SK-N-SH (cell line): ENCODE measurements around the gene KLF13. TPM values are rescaled to one million over a fixed set of nuclear protein-coding genes. Genes with fewer than 3 reads are reported as not detected.

ENCODE experiments used
- CTCF ChIA-PET: fragments of 300-600, 350-600 bp; formaldehyde crosslinking; extraction: SDS; loops from one replicate; lab custom pipeline; 2021; lab: Yijun Ruan, JAX
- POLR2A ChIA-PET: fragments of 350-600 bp; sonication (Branson Sonifier 250); formaldehyde crosslinking; extraction: SDS; loops from one replicate; lab custom pipeline; 2020; ENCODE audit warnings: antibody characterized with exemption, inconsistent platforms; lab: Yijun Ruan, JAX
- DNase-seq: peaks from one replicate; pipeline ENCODE4 v3.0.0; 2012
- H2AFZ ChIP-seq: fragments of 200-600 bp; sonication (generic); 2 replicates; pipeline ENCODE4 v1.8.1; 2016; ENCODE audit warnings: antibody characterized with exemption, mild to moderate bottlenecking, low read depth
- H3F3A ChIP-seq: fragments of 200-600 bp; sonication (generic); replicated peaks from 2 replicates; pipeline ENCODE3; 2016; ENCODE audit warnings: antibody characterized with exemption, mild to moderate bottlenecking; ENCODE audit not compliant: insufficient read depth
- H3K27ac ChIP-seq, 2 experiments: fragments of 200-500 bp in 1 of 2; fragments of 200-600 bp in 1 of 2; sonication (Bioruptor generic) in 1 of 2; sonication (generic), shearing (Covaris generic) in 1 of 2; 2 replicates each; pipeline versions ENCODE4 v1.5.1 to v1.6.1; 2014 to 2016; ENCODE audit warnings: low read depth in 2 of 2, inconsistent platforms in 1 of 2, low read length in 1 of 2, mild to moderate bottlenecking in 1 of 2, mixed read lengths in 1 of 2
- H3K27me3 ChIP-seq: fragments of 200-600 bp; sonication (generic), shearing (Covaris generic); 2 replicates; pipeline ENCODE4 v1.6.1; 2016; ENCODE audit warnings: mixed run types; ENCODE audit not compliant: insufficient read depth
- H3K36me3 ChIP-seq, 2 experiments: fragments of 200-500 bp in 1 of 2; fragments of 200-600 bp in 1 of 2; sonication (Bioruptor generic) in 1 of 2; sonication (generic) in 1 of 2; replicated peaks in 1 of 2; 2 replicates each; pipeline versions ENCODE3 to v1.5.1; 2014 to 2016; ENCODE audit warnings: low read length in 1 of 2, mild to moderate bottlenecking in 1 of 2; ENCODE audit not compliant: insufficient read depth in 2 of 2, control insufficient read depth in 1 of 2
- H3K4me1 ChIP-seq, 2 experiments: fragments of 200-500 bp in 1 of 2; fragments of 200-600 bp in 1 of 2; sonication (Bioruptor generic) in 1 of 2; sonication (generic), shearing (Covaris generic) in 1 of 2; 2 replicates each; pipeline versions ENCODE4 v1.5.1 to v1.6.1; 2014 to 2016; ENCODE audit warnings: low read depth in 1 of 2, low read length in 1 of 2, mixed run types in 1 of 2; ENCODE audit not compliant: insufficient read depth in 2 of 2, control insufficient read depth in 1 of 2
- H3K4me2 ChIP-seq: fragments of 200-600 bp; sonication (generic), shearing (Covaris generic); 2 replicates; pipeline ENCODE4 v1.6.1; 2017; ENCODE audit warnings: mixed run types
- H3K4me3 ChIP-seq, 2 experiments: fragments of 200-500 bp in 1 of 2; fragments of 200-600 bp in 1 of 2; sonication (Bioruptor generic) in 1 of 2; sonication (generic), shearing (Covaris generic) in 1 of 2; 2 replicates each; pipeline versions ENCODE4 v1.5.1 to v1.8.1; 2014 to 2016; ENCODE audit warnings: low read depth in 2 of 2, inconsistent platforms in 1 of 2, low read length in 1 of 2, mild to moderate bottlenecking in 1 of 2, mixed read lengths in 1 of 2, moderate library complexity in 1 of 2
- H3K79me2 ChIP-seq: fragments of 200-600 bp; sonication (generic); 2 replicates; pipeline ENCODE4 v1.8.1; 2017; ENCODE audit warnings: mild to moderate bottlenecking; ENCODE audit not compliant: insufficient read depth
- H3K9ac ChIP-seq: fragments of 200-600 bp; sonication (generic); 2 replicates; pipeline ENCODE4 v1.6.1; 2017; ENCODE audit warnings: mixed run types
- H3K9me2 ChIP-seq: fragments of 200-600 bp; sonication (generic); 2 replicates; pipeline ENCODE4 v1.6.1; 2017; ENCODE audit warnings: mixed run types
- H3K9me3 ChIP-seq: fragments of 200-600 bp; sonication (generic); 2 replicates; pipeline ENCODE4 v1.6.1; 2017; ENCODE audit warnings: mixed run types, mild to moderate bottlenecking, moderate library complexity
- H4K20me1 ChIP-seq: fragments of 200-600 bp; sonication (generic); 2 replicates; pipeline ENCODE4 v1.6.1; 2017; ENCODE audit warnings: mild to moderate bottlenecking, mixed run types; ENCODE audit not compliant: insufficient read depth
- CHD2 ChIP-seq: fragments of 150-350 bp; IDR thresholded peaks from 2 replicates; pipeline ENCODE4 v1.6.1; 2018; ENCODE audit warnings: low read length; ENCODE audit not compliant: partially characterized antibody
- EZH2phosphoT487 ChIP-seq: fragments of 200-600 bp; sonication (generic); IDR thresholded peaks from 2 replicates; pipeline ENCODE4 v1.6.1; 2017; ENCODE audit warnings: low read depth, mixed run types, mild to moderate bottlenecking, antibody characterized with exemption, moderate library complexity, borderline replicate concordance
- FOSL2 ChIP-seq: IDR thresholded peaks from 2 replicates; pipeline ENCODE4 v1.4.0; 2012; ENCODE audit warnings: low read depth, mild to moderate bottlenecking, moderate library complexity, borderline replicate concordance
- NFIC ChIP-seq: IDR thresholded peaks from 2 replicates; pipeline ENCODE4 v1.4.0; 2012; ENCODE audit warnings: borderline replicate concordance
- RAD21 ChIP-seq: IDR thresholded peaks from 2 replicates; pipeline ENCODE4 v1.6.1; 2012; ENCODE audit warnings: mild to moderate bottlenecking, low read length
- RFX5 ChIP-seq: IDR thresholded peaks from 2 replicates; pipeline ENCODE4 v1.6.1; 2012; ENCODE audit warnings: mild to moderate bottlenecking, improper control_type of control experiment, low read length
- SIN3A ChIP-seq: IDR thresholded peaks from 2 replicates; pipeline ENCODE4 v1.6.1; 2012; ENCODE audit warnings: low read depth, mild to moderate bottlenecking, low read length, moderate library complexity, borderline replicate concordance
- TAF1 ChIP-seq: IDR thresholded peaks from 2 replicates; pipeline ENCODE4 v1.6.1; 2012; ENCODE audit warnings: low read depth, mild to moderate bottlenecking, low read length, moderate library complexity, borderline replicate concordance
- TEAD4 ChIP-seq: IDR thresholded peaks from 2 replicates; pipeline ENCODE4 v1.4.0; 2012; ENCODE audit warnings: mild to moderate bottlenecking, borderline replicate concordance; ENCODE audit not compliant: insufficient read depth
- YY1 ChIP-seq: IDR thresholded peaks from 2 replicates; pipeline ENCODE4 v1.4.0; 2012; ENCODE audit warnings: low read depth, mild to moderate bottlenecking
- WGBS: methylation state at CpG from one replicate; pipeline ENCODE4 v1.1.6; 2017; ENCODE audit warnings: low lambda C conversion rate; 5-methylcytosine and 5-hydroxymethylcytosine counted together
- polyA plus RNA-seq, 3 experiments: library from polyadenylated mRNA; depleted of rRNA; stranded (reverse); fragments of >200 nt; gene quantifications; 2 replicates each; pipeline ENCODE4 v1.2.3, GENCODE V29; 2012
- TF ChIP-seq, protein P1 (sequence below): IDR thresholded peaks from 2 replicates; pipeline ENCODE4 v1.4.0; 2012; ENCODE audit warnings: low read depth
- TF ChIP-seq, protein P2 (sequence below): IDR thresholded peaks from 2 replicates; pipeline ENCODE4 v1.4.0; 2012; ENCODE audit warnings: low read depth, borderline replicate concordance
- TF ChIP-seq, protein P3 (sequence below): IDR thresholded peaks from 2 replicates; pipeline ENCODE4 v1.4.0; 2012; ENCODE audit warnings: low read depth, borderline replicate concordance
- TF ChIP-seq, protein P4 (sequence below): IDR thresholded peaks from 2 replicates; pipeline ENCODE4 v1.6.1; 2012; ENCODE audit warnings: mild to moderate bottlenecking, low read depth, low read length, moderate library complexity

KLF13 gene
- polyA plus RNA-seq, 1 of the 3 experiments (the other 2 are of a cell fraction) = 7.1 TPM

DNA sequence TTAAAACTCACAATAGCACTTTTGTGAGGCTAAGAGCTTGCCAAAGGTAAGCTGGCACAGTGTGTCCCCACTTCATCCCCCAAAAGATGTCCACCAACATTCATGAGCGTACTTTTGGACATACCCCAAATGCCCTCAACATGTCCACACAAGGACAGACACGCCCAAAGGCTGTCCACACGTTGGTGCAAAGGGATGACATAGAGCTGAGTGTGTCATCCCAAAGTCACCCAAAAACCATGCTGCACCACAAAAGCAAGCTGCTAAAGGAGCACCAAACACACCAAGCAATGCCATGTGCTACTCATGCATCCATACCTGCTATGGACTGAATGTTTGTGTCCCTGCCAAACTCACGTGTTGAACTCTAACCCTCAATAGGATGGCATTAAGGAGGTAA is 57.9 kb downstream of the KLF13 start:
- Histone ChIP-seq H3K4me1 (peaks cover 0 to 25% of the 10 kb centered on the region in 2 experiments; a peak in 2 of 4 replicates), H3K4me2 (no peak overlapping the region), H3K9ac (no peak overlapping the region), H3K79me2 (no peaks in the 10 kb centered on the region), H4K20me1 (no peaks in the 10 kb centered on the region), H3K4me3 (no peak overlapping the region), H3F3A (no peaks in the 10 kb centered on the region), H3K9me3 (no peaks in the 10 kb centered on the region), H3K27me3 (no peaks in the 10 kb centered on the region), H2AFZ (no peak overlapping the region), H3K27ac (no peak overlapping the region), H3K9me2 (no peaks in the 10 kb centered on the region), H3K36me3 (no peaks in the 10 kb centered on the region)
- POLR2A ChIA-PET = no interaction called here
- CTCF ChIA-PET = no interaction called here
- whole genome bisulfite sequencing = 79% methylated on average over 4 of the region's 4 CpGs
- TF ChIP-seq YY1 (no peak), CHD2 (no peak), TAF1 (no peak), RAD21 (no peak), FOSL2 (no peak), NFIC (no peak), EZH2phosphoT487 (no peak), RFX5 (no peak), SIN3A (no peak), TEAD4 (no peak)
- TF ChIP-seq, protein P1, sequence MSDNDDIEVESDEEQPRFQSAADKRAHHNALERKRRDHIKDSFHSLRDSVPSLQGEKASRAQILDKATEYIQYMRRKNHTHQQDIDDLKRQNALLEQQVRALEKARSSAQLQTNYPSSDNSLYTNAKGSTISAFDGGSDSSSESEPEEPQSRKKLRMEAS = no peak
- TF ChIP-seq, protein P2, sequence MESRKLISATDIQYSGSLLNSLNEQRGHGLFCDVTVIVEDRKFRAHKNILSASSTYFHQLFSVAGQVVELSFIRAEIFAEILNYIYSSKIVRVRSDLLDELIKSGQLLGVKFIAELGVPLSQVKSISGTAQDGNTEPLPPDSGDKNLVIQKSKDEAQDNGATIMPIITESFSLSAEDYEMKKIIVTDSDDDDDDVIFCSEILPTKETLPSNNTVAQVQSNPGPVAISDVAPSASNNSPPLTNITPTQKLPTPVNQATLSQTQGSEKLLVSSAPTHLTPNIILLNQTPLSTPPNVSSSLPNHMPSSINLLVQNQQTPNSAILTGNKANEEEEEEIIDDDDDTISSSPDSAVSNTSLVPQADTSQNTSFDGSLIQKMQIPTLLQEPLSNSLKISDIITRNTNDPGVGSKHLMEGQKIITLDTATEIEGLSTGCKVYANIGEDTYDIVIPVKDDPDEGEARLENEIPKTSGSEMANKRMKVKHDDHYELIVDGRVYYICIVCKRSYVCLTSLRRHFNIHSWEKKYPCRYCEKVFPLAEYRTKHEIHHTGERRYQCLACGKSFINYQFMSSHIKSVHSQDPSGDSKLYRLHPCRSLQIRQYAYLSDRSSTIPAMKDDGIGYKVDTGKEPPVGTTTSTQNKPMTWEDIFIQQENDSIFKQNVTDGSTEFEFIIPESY = no peak
- TF ChIP-seq, protein P3, sequence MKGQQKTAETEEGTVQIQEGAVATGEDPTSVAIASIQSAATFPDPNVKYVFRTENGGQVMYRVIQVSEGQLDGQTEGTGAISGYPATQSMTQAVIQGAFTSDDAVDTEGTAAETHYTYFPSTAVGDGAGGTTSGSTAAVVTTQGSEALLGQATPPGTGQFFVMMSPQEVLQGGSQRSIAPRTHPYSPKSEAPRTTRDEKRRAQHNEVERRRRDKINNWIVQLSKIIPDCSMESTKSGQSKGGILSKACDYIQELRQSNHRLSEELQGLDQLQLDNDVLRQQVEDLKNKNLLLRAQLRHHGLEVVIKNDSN = no peak
- TF ChIP-seq, protein P4, sequence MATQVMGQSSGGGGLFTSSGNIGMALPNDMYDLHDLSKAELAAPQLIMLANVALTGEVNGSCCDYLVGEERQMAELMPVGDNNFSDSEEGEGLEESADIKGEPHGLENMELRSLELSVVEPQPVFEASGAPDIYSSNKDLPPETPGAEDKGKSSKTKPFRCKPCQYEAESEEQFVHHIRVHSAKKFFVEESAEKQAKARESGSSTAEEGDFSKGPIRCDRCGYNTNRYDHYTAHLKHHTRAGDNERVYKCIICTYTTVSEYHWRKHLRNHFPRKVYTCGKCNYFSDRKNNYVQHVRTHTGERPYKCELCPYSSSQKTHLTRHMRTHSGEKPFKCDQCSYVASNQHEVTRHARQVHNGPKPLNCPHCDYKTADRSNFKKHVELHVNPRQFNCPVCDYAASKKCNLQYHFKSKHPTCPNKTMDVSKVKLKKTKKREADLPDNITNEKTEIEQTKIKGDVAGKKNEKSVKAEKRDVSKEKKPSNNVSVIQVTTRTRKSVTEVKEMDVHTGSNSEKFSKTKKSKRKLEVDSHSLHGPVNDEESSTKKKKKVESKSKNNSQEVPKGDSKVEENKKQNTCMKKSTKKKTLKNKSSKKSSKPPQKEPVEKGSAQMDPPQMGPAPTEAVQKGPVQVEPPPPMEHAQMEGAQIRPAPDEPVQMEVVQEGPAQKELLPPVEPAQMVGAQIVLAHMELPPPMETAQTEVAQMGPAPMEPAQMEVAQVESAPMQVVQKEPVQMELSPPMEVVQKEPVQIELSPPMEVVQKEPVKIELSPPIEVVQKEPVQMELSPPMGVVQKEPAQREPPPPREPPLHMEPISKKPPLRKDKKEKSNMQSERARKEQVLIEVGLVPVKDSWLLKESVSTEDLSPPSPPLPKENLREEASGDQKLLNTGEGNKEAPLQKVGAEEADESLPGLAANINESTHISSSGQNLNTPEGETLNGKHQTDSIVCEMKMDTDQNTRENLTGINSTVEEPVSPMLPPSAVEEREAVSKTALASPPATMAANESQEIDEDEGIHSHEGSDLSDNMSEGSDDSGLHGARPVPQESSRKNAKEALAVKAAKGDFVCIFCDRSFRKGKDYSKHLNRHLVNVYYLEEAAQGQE = no peak
- no peak for DNase-seq
